Liver (tissue), 9 donors: ENCODE data around the gene VWA7. TPM values are rescaled to one million over a fixed set of nuclear protein-coding genes. Genes with fewer than 3 reads are reported as not detected.

Experiments used
- DNase-seq: peaks from one replicate; pipeline ENCODE4 v3.0.0-alpha.2; 2017; ENCODE audit warnings: low spot score
- H3K27ac ChIP-seq, 2 donors: one replicate each; pipeline ENCODE4 v1.7.0; 2013; ENCODE audit warnings: inconsistent platforms in 2 of 2, low read length in 2 of 2, control low read depth in 1 of 2, low read depth in 1 of 2, mild to moderate bottlenecking in 1 of 2
- H3K27me3 ChIP-seq, 4 donors: one replicate each; pipeline versions ENCODE4 v1.6.1 to v1.7.0; 2013; ENCODE audit warnings: low read length in 3 of 4, inconsistent platforms in 1 of 4, mild to moderate bottlenecking in 1 of 4, moderate library complexity in 1 of 4; ENCODE audit not compliant: control insufficient read depth in 4 of 4, insufficient read depth in 4 of 4
- H3K36me3 ChIP-seq, 4 donors: one replicate each; pipeline versions ENCODE4 v1.6.1 to v1.7.0; 2013; ENCODE audit warnings: low read length in 3 of 4, mild to moderate bottlenecking in 3 of 4, low read depth in 1 of 4, moderate library complexity in 1 of 4; ENCODE audit not compliant: control insufficient read depth in 4 of 4, insufficient read depth in 3 of 4
- H3K4me1 ChIP-seq, 4 donors: one replicate each; pipeline versions ENCODE4 v1.6.1 to v1.7.0; 2013; ENCODE audit warnings: low read length in 3 of 4, mild to moderate bottlenecking in 3 of 4, moderate library complexity in 1 of 4; ENCODE audit not compliant: control insufficient read depth in 4 of 4, insufficient read depth in 4 of 4
- H3K4me3 ChIP-seq, 3 donors: one replicate each; pipeline versions ENCODE4 v1.6.1 to v1.7.0; 2013; ENCODE audit warnings: low read length in 3 of 3, control low read depth in 1 of 3, low read depth in 1 of 3, mild to moderate bottlenecking in 1 of 3
- H3K9ac ChIP-seq, 2 donors: one replicate each; pipeline ENCODE4 v1.7.0; 2013; ENCODE audit warnings: low read length in 2 of 2, mild to moderate bottlenecking in 2 of 2, moderate library complexity in 2 of 2, control low read depth in 1 of 2, low read depth in 1 of 2
- H3K9me3 ChIP-seq, 4 donors: one replicate each; pipeline versions ENCODE4 v1.6.1 to v1.7.0; 2013; ENCODE audit warnings: low read length in 3 of 4; ENCODE audit not compliant: control insufficient read depth in 4 of 4
- CTCF ChIP-seq: fragments of 150-350 bp; IDR thresholded peaks from 2 replicates; pipeline ENCODE4 v1.5.1; 2017; ENCODE audit warnings: improper control_type of control experiment, low read depth, low read length; ENCODE audit not compliant: missing input control
- EGR1 ChIP-seq, 2 donors: IDR thresholded peaks; 2 replicates each; pipeline ENCODE4 v1.6.1; 2016 to 2018; ENCODE audit warnings: antibody characterized with exemption in 2 of 2, low read depth in 2 of 2
- FOXA1 ChIP-seq: IDR thresholded peaks from 2 replicates; pipeline ENCODE4 v1.6.1; 2016; ENCODE audit warnings: antibody characterized with exemption
- FOXA2 ChIP-seq: IDR thresholded peaks from 2 replicates; pipeline ENCODE4 v1.6.1; 2016; ENCODE audit warnings: antibody characterized with exemption
- HNF4A ChIP-seq, 2 donors: conservative IDR thresholded peaks; 2 replicates each; pipeline ENCODE4 v1.6.1; 2016; ENCODE audit warnings: antibody characterized with exemption in 2 of 2, mild to moderate bottlenecking in 2 of 2
- HNF4G ChIP-seq: IDR thresholded peaks from 2 replicates; pipeline ENCODE4 v1.6.1; 2016; ENCODE audit warnings: antibody characterized with exemption
- JUND ChIP-seq, 2 donors: IDR thresholded peaks; 2 replicates each; pipeline ENCODE4 v1.6.1; 2016; ENCODE audit warnings: antibody characterized with exemption in 2 of 2
- NR2F2 ChIP-seq: IDR thresholded peaks from 2 replicates; pipeline ENCODE4 v1.6.1; 2016; ENCODE audit warnings: antibody characterized with exemption
- RAD21 ChIP-seq, 2 donors: IDR thresholded peaks; 2 replicates each; pipeline ENCODE4 v1.6.1; 2016; ENCODE audit warnings: antibody characterized with exemption in 2 of 2, mild to moderate bottlenecking in 2 of 2
- RXRA ChIP-seq, 2 donors: IDR thresholded peaks; 2 replicates each; pipeline ENCODE4 v1.6.1; 2017 to 2018; ENCODE audit warnings: antibody characterized with exemption in 2 of 2, mild to moderate bottlenecking in 1 of 2
- SP1 ChIP-seq: IDR thresholded peaks from 2 replicates; pipeline ENCODE4 v1.6.1; 2018; ENCODE audit warnings: antibody characterized with exemption, mild to moderate bottlenecking
- TAF1 ChIP-seq: conservative IDR thresholded peaks from 2 replicates; pipeline ENCODE4 v1.6.1; 2016; ENCODE audit warnings: antibody characterized with exemption, mild to moderate bottlenecking
- WGBS: extraction: QIAGEN DNeasy Blood & Tissue Kit; methylation state at CpG from one replicate; pipeline ENCODE4 v1.1.7; 2013; 5-methylcytosine and 5-hydroxymethylcytosine counted together
- polyA plus RNA-seq, 2 donors: library from polyadenylated mRNA; stranded (reverse) in 1 of 2; unstranded in 1 of 2; fragments of 200-250 nt in 1 of 2; fragments of >200 nt in 1 of 2; fragmentation: Nextera tagmentation in 1 of 2; extraction: Ambion mirVana in 1 of 2; gene quantifications; one replicate each; pipeline versions ENCODE4 v1.2.1 to v1.2.3, GENCODE V29; 2013 to 2015
- total RNA-seq, 2 donors: library from RNA; depleted of rRNA; stranded (reverse); fragments of >200 nt; gene quantifications; one replicate each; pipeline ENCODE4 v1.2.3, GENCODE V29; 2014
- TF ChIP-seq, protein P1 (sequence below): IDR thresholded peaks from 2 replicates; pipeline ENCODE4 v1.6.1; 2016; ENCODE audit warnings: antibody characterized with exemption
- TF ChIP-seq, protein P2 (sequence below): IDR thresholded peaks from 2 replicates; pipeline ENCODE4 v1.6.1; 2016; ENCODE audit warnings: antibody characterized with exemption
- TF ChIP-seq, protein P3 (sequence below): IDR thresholded peaks from 2 replicates; pipeline ENCODE4 v1.6.1; 2016; ENCODE audit warnings: antibody characterized with exemption
- TF ChIP-seq, protein P4 (sequence below): IDR thresholded peaks from 2 replicates; pipeline ENCODE4 v1.6.1; 2016; ENCODE audit warnings: antibody characterized with exemption, mild to moderate bottlenecking
- donor health status: healthy.
- donor health status: healthy.
- donor health status: healthy.
- donor health status: healthy.
- donor health status: healthy.

Gene VWA7
- total and polyA plus RNA-seq, 4 donors, result 0.17 to 2.0 (median 0.92) TPM

GRCh38 chr6:31739639-31740396 lies 37.3 kb downstream of the VWA7 start, which contains the start of gene MSH5:
Gene MSH5 (plus strand): TSS chr6:31740005. CDS start chr6:31740467, 462 bp downstream.
- Histone ChIP-seq H3K36me3 (no peaks in the 10 kb centered on the region), H3K4me3 (peak within 1 kb of the TSS; percentile 68 to 84 (median 69)), H3K9me3 (no peaks in the 10 kb centered on the region), H3K27me3 (no peaks in the 10 kb centered on the region), H3K9ac (peak within 1 kb of the TSS; percentile 67 to 70), H3K4me1 (peaks cover 21 to 51% (median 42%) of the 10 kb centered on the region in 4 donors), H3K27ac (peak within 1 kb of the TSS; percentile 72 to 85)
- under 1% methylated on average over 58 of the region's 58 CpGs for WGBS
- no peak for TF ChIP-seq CTCF
- TF ChIP-seq, protein P1, sequence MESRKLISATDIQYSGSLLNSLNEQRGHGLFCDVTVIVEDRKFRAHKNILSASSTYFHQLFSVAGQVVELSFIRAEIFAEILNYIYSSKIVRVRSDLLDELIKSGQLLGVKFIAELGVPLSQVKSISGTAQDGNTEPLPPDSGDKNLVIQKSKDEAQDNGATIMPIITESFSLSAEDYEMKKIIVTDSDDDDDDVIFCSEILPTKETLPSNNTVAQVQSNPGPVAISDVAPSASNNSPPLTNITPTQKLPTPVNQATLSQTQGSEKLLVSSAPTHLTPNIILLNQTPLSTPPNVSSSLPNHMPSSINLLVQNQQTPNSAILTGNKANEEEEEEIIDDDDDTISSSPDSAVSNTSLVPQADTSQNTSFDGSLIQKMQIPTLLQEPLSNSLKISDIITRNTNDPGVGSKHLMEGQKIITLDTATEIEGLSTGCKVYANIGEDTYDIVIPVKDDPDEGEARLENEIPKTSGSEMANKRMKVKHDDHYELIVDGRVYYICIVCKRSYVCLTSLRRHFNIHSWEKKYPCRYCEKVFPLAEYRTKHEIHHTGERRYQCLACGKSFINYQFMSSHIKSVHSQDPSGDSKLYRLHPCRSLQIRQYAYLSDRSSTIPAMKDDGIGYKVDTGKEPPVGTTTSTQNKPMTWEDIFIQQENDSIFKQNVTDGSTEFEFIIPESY, result peak; percentile 89
- peak; percentile 93 for TF ChIP-seq SP1
- TF ChIP-seq EGR1 (IDR thresholded peaks at IDR 0.05; ENCODE audit: low read depth in 2 of 2), result peak in 1 of 2 donors; percentile 38
- peak; percentile 35 to 39 for TF ChIP-seq RXRA (IDR thresholded peaks at IDR 0.05)
- TF ChIP-seq HNF4A (conservative IDR thresholded peaks at IDR 0.05), result peak; percentile 97 to 98
- TF ChIP-seq, protein P2, sequence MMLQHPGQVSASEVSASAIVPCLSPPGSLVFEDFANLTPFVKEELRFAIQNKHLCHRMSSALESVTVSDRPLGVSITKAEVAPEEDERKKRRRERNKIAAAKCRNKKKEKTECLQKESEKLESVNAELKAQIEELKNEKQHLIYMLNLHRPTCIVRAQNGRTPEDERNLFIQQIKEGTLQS, result no peak
- peak in 1 of 2 donors; percentile 32 for TF ChIP-seq JUND (IDR thresholded peaks at IDR 0.05)
- no peak for TF ChIP-seq FOXA1
- TF ChIP-seq RAD21 (IDR thresholded peaks at IDR 0.05), result peak in 1 of 2 donors; percentile 32
- TF ChIP-seq FOXA2, result no peak
- TF ChIP-seq, protein P3, sequence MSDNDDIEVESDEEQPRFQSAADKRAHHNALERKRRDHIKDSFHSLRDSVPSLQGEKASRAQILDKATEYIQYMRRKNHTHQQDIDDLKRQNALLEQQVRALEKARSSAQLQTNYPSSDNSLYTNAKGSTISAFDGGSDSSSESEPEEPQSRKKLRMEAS, result peak; percentile 4
- TF ChIP-seq TAF1, result no peak
- no peak for TF ChIP-seq NR2F2
- peak; percentile 92 for TF ChIP-seq HNF4G
- TF ChIP-seq, protein P4, sequence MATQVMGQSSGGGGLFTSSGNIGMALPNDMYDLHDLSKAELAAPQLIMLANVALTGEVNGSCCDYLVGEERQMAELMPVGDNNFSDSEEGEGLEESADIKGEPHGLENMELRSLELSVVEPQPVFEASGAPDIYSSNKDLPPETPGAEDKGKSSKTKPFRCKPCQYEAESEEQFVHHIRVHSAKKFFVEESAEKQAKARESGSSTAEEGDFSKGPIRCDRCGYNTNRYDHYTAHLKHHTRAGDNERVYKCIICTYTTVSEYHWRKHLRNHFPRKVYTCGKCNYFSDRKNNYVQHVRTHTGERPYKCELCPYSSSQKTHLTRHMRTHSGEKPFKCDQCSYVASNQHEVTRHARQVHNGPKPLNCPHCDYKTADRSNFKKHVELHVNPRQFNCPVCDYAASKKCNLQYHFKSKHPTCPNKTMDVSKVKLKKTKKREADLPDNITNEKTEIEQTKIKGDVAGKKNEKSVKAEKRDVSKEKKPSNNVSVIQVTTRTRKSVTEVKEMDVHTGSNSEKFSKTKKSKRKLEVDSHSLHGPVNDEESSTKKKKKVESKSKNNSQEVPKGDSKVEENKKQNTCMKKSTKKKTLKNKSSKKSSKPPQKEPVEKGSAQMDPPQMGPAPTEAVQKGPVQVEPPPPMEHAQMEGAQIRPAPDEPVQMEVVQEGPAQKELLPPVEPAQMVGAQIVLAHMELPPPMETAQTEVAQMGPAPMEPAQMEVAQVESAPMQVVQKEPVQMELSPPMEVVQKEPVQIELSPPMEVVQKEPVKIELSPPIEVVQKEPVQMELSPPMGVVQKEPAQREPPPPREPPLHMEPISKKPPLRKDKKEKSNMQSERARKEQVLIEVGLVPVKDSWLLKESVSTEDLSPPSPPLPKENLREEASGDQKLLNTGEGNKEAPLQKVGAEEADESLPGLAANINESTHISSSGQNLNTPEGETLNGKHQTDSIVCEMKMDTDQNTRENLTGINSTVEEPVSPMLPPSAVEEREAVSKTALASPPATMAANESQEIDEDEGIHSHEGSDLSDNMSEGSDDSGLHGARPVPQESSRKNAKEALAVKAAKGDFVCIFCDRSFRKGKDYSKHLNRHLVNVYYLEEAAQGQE, result peak; percentile 46
- DNase-seq, result peak; percentile 99
